ENCODE measurements around the gene CLDN20.

The CLDN20 gene

DNA sequence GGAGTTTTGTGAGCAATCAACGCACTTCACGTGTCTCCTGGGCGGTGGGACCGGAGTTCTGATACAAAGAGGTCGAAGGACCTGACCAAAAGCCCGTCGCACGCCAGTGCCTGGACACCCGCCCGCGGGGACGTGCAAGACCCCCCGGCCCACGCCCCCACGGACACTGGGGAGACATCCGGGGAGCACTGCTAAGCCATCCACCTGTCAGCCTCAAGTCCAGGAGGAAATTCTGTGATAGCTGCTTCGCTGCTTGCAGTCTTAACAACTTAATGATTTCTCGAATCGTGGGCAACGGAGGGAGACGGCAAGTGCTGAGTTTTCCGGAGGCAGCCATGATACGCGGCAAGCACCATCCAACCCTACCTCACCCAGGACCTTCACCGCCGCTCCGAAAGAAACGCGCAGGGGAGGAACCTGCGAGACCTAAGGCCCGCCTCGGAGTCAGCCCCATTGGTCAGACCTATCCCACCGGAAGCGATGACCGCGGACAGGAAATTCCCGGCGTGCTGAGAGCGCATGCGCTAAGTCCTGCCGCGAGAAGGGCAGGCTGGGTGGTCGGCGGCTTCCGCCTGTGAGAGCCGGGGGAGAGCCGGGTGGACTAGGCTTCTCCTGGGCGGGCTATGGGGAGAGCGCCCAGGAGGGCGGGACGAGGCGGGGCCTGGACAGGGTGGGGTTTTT is 50.4 kb downstream of the CLDN20 start, which contains the start of gene TFB1M:
Gene TFB1M, minus strand, starts transcription at position 393 of the 681 bp plus-strand sequence. Its CDS starts 56 bp downstream, at position 337.
- DNase-seq, result peak; percentile 99

DNA sequence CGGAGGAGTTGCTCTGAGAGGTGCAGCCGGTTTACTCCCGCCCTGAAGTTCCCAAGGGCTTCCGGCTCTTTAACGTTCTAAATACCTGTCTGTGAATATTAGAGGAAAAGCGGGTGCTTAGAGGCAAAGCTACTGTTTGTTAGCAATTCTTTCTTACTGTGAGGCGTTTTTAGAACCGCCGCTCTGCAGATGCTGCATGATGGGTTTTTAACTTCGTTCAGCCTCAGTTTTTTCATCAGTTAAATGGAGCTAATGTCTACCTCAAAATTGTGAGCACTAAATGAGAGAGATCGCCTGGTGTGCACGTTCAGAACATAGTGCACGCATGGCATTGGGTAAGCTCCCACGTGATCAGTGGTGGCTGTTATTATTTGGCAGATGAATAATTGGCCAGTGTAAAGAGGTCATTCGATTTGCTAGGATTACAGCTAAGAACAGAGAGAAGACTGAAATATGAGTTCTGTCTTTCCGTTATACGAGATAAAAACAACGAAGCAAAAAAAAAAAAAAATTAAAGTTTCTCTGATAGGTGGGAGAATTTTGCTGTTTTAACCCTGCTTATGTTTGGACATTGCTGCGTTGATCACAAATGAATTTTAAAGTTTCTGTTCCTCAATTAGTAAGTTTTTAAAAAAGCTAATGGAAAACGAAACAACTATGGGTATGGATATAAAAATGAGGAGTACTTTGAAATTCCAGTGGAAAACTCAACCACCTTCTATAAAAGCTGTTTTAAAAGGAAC is 51.1 kb downstream of the CLDN20 start:
- peak; percentile 71 for DNase-seq

GRCh38 chr6:155315516-155315871 is 51.7 kb downstream of the CLDN20 start:
- DNase-seq, result no peak

- no peak for DNase-seq
Measured at GRCh38 chr6:155316419-155316818, 52.6 kb downstream of the CLDN20 start.

- no peak for DNase-seq
Measured at GRCh38 chr6:155317186-155317585, 53.4 kb downstream of the CLDN20 start.

- DNase-seq, result no peak
Measured at GRCh38 chr6:155319902-155320301, 56.1 kb downstream of the CLDN20 start.

DNA sequence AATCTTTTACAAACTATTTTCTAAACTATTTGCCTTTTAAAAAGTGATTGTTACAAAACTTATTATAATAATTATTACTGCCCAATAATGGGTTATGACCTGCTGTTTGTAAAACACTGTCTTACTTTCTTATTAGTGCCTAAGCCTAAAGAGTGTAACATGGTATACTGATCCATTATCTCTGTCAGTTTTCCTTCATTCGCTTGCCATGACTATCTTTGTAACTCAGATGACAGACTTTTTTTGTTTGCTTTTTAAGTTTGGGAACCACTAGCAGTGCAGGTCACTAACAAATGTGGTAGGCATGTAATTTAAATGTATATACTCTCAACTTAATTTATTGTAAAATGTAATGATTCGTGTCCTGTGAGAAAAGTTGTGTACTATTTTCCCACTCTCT is 60.4 kb downstream of the CLDN20 start:
- DNase-seq, result no peak

GRCh38 chr6:155324993-155325392 is 61.2 kb downstream of the CLDN20 start:
- no peak for DNase-seq

DNA sequence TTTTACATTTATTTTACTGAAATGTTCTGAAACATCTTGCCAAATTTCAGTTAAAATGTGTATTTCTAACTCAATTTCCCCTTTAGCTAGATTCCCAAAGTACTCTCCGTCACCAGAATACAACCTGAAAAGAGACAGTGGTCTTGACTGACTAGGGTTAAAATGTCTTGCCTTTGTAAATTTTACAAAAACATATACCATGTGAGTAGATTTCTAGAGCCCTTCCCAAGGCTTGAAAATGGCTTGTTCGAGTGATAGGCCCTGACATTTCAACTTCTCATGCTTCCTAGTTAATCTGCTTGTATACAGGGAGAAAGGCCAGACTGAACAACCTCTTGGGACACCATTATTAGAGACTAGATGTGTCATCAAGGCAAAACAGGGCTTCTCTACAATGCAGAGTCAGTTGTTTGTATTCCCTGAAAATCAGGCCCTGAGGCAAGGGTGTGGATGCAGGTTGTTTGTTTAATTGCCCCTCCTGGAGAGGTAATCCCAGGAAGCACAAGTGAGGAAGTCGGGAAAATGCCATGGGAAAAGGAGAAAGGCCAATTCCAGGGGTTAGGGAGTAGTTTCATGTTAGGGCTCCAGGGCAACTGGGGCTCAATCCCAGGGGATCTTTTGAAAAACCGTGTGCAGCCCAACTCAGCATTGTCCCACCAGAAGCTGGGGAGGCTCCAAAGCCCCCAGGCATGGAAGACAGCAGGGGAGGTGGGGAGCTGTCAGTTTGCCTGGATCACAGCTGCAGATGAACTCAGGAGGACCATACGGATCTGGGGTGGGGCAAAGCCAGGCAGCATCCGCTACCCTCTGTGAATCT is 62.1 kb downstream of the CLDN20 start:
- DNase-seq, result no peak
